ENCODE results near the gene TMEM87A.
"Not testable (repeated sequence)": the region's sequence is repeated elsewhere in the genome, so short reads cannot be mapped to it uniquely, and the experiment has no call there.

TMEM87A gene

GRCh38 chr15:42232606-42233005 lies 40.6 kb downstream of the TMEM87A start:
- Histone ChIP-seq H3K27me3 (ENCODE audit: insufficient read depth, low read depth) (no peaks in the 10 kb centered on the region), H4K20me1 (ENCODE audit: insufficient read depth) (no peaks in the 10 kb centered on the region), H3K4me3 (IDR thresholded peaks at IDR 0.05; ENCODE audit: insufficient read depth, low read depth, low read length) (no peak overlapping the region), H3K79me2 (ENCODE audit: insufficient read depth, low read depth) (no peaks in the 10 kb centered on the region), H3K27ac (no peak overlapping the region), H2AFZ (ENCODE audit: low read depth) (no peak overlapping the region), H3K4me2 (no peak overlapping the region), H3K9ac (no peak overlapping the region), H3K36me3 (ENCODE audit: insufficient read depth) (peaks cover 5% of the 10 kb centered on the region), H3K4me1 (ENCODE audit: low read depth, poor library complexity, severe bottlenecking) (no peaks in the 10 kb centered on the region)
- TF ChIP-seq, protein P1, sequence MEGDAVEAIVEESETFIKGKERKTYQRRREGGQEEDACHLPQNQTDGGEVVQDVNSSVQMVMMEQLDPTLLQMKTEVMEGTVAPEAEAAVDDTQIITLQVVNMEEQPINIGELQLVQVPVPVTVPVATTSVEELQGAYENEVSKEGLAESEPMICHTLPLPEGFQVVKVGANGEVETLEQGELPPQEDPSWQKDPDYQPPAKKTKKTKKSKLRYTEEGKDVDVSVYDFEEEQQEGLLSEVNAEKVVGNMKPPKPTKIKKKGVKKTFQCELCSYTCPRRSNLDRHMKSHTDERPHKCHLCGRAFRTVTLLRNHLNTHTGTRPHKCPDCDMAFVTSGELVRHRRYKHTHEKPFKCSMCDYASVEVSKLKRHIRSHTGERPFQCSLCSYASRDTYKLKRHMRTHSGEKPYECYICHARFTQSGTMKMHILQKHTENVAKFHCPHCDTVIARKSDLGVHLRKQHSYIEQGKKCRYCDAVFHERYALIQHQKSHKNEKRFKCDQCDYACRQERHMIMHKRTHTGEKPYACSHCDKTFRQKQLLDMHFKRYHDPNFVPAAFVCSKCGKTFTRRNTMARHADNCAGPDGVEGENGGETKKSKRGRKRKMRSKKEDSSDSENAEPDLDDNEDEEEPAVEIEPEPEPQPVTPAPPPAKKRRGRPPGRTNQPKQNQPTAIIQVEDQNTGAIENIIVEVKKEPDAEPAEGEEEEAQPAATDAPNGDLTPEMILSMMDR (conservative IDR thresholded peaks at IDR 0.05; ENCODE audit: low read depth, low read length) = no peak

DNA sequence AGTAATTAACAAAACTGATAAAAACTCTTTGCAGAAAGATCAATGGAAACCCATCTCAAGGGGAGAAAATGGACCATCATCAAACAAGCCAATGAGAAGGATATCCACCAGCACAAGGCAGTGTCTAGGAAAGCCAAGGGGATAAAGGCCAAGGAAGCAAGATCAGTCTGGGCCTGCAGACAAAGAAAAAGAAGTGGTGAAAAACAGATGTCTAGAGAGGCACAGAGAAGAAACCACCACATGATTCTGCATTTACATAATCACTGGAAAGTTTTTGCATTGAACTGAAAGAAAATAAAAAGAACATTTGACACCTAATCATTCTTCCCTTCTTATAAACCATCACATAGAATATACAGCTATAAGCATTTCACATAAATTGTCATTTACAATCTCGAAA lies 42.1 kb downstream of the TMEM87A start:
- Histone ChIP-seq H3K4me3 (IDR thresholded peaks at IDR 0.05; ENCODE audit: insufficient read depth, low read depth, low read length) (no peak overlapping the region), H3K79me2 (ENCODE audit: insufficient read depth, low read depth) (no peaks in the 10 kb centered on the region), H3K27ac (no peak overlapping the region), H3K9ac (no peak overlapping the region), H4K20me1 (ENCODE audit: insufficient read depth) (no peaks in the 10 kb centered on the region), H3K4me1 (ENCODE audit: low read depth, poor library complexity, severe bottlenecking) (no peaks in the 10 kb centered on the region), H3K4me2 (no peak overlapping the region), H3K36me3 (ENCODE audit: insufficient read depth) (peaks cover 5% of the 10 kb centered on the region), H2AFZ (ENCODE audit: low read depth) (no peak overlapping the region), H3K27me3 (ENCODE audit: insufficient read depth, low read depth) (no peaks in the 10 kb centered on the region)
- TF ChIP-seq, protein P1 (conservative IDR thresholded peaks at IDR 0.05; ENCODE audit: low read depth, low read length) = no peak

DNA sequence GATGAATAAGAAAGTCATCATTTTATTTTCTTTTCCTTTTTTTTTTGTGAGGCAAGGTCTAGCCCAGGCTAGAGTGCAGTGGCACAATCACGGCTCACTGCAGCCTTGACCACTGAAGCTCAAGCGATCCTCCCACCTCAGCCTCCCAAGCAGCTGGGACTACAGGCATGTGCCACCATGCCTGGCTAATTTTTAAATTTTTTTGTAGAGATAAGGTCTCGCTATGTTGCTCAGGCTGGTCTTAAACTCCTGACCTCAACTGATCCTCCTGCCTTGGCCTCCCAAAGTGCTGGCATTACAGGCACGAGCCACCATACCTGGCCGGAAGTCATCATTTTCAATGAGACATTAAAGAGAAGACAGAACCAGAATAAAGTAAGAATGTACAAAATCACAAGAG lies 44.3 kb downstream of the TMEM87A start:
- not testable (repeated sequence) for H4K20me1 ChIP-seq (ENCODE audit: insufficient read depth); H3K79me2 ChIP-seq (ENCODE audit: insufficient read depth, low read depth); H3K4me2 ChIP-seq; H3K27ac ChIP-seq; H2AFZ ChIP-seq (ENCODE audit: low read depth); H3K27me3 ChIP-seq (ENCODE audit: insufficient read depth, low read depth); H3K4me1 ChIP-seq (ENCODE audit: low read depth, poor library complexity, severe bottlenecking); H3K9ac ChIP-seq; H3K4me3 ChIP-seq (IDR thresholded peaks at IDR 0.05; ENCODE audit: insufficient read depth, low read depth, low read length); H3K36me3 ChIP-seq (ENCODE audit: insufficient read depth)

GRCh38 chr15:42228036-42228435 lies 45.2 kb downstream of the TMEM87A start:
- H3K27me3 ChIP-seq (ENCODE audit: insufficient read depth, low read depth) = no peaks in the 10 kb centered on the region
- H3K4me1 ChIP-seq (ENCODE audit: low read depth, poor library complexity, severe bottlenecking) = no peaks in the 10 kb centered on the region
- TF ChIP-seq, protein P1 (conservative IDR thresholded peaks at IDR 0.05; ENCODE audit: low read depth, low read length) = no peak
- H3K27ac ChIP-seq = no peak overlapping the region
- H3K4me3 ChIP-seq (IDR thresholded peaks at IDR 0.05; ENCODE audit: insufficient read depth, low read depth, low read length) = no peak overlapping the region
- no peak overlapping the region for H2AFZ ChIP-seq (ENCODE audit: low read depth)
- no peaks in the 10 kb centered on the region for H3K79me2 ChIP-seq (ENCODE audit: insufficient read depth, low read depth)
- H3K36me3 ChIP-seq (ENCODE audit: insufficient read depth) = no peaks in the 10 kb centered on the region; the same call in 1 of the 2 replicates
- H3K4me2 ChIP-seq = no peak overlapping the region
- no peaks in the 10 kb centered on the region for H4K20me1 ChIP-seq (ENCODE audit: insufficient read depth)
- H3K9ac ChIP-seq = no peak overlapping the region

- H3K36me3 ChIP-seq (ENCODE audit: insufficient read depth) = no peaks in the 10 kb centered on the region
Observed at GRCh38 chr15:42226648-42227047, 46.6 kb downstream of the TMEM87A start.

More at GRCh38 chr15:42226648-42227047, 46.6 kb downstream of the TMEM87A start:
- H2AFZ ChIP-seq (ENCODE audit: low read depth) = no peak overlapping the region
- H3K27ac ChIP-seq = no peak overlapping the region
- TF ChIP-seq, protein P1 (conservative IDR thresholded peaks at IDR 0.05; ENCODE audit: low read depth, low read length) = no peak
- no peak overlapping the region for H3K4me2 ChIP-seq
- no peaks in the 10 kb centered on the region for H3K27me3 ChIP-seq (ENCODE audit: insufficient read depth, low read depth)
- no peaks in the 10 kb centered on the region for H3K4me1 ChIP-seq (ENCODE audit: low read depth, poor library complexity, severe bottlenecking)
- H4K20me1 ChIP-seq (ENCODE audit: insufficient read depth) = no peaks in the 10 kb centered on the region
- no peak overlapping the region for H3K9ac ChIP-seq
- H3K79me2 ChIP-seq (ENCODE audit: insufficient read depth, low read depth) = no peaks in the 10 kb centered on the region
- H3K4me3 ChIP-seq (IDR thresholded peaks at IDR 0.05; ENCODE audit: insufficient read depth, low read depth, low read length) = no peak overlapping the region

All from KMS-11 (cell line).